ENCODE data around the gene CYB5A. TPM values are rescaled to one million over a fixed set of nuclear protein-coding genes. Genes with fewer than 3 reads are reported as not detected.
A peak's percentile ranks its signal among the peaks of the same experiment; 100 is the strongest.

Gene CYB5A
- total RNA-seq, 1 experiment from 2014 or later = 143 TPM

GRCh38 chr18:74284191-74284979 is 7.4 kb downstream of the CYB5A start:
- no TSS peak for BruUV-seq (replicated peaks)
- intact Hi-C loops (cut with micrococcal nuclease; ENCODE audit: unreplicated experiment) = no loop called here
- peaks cover 76% of the 10 kb centered on the region for H3K4me1 Mint-ChIP-seq (ENCODE audit: low read depth, unreplicated experiment)
- no peak for TF ChIP-seq CTCF (IDR thresholded peaks at IDR 0.05; ENCODE audit: unreplicated experiment)
- peaks cover 19% of the 10 kb centered on the region for H3K36me3 Mint-ChIP-seq (ENCODE audit: insufficient read depth, unreplicated experiment)
- no peak overlapping the region for H3K4me3 Mint-ChIP-seq (ENCODE audit: low read depth, unreplicated experiment)
- no peak overlapping the region for H3K27ac Mint-ChIP-seq (ENCODE audit: unreplicated experiment)
- H3K9me3 Mint-ChIP-seq (ENCODE audit: low read depth, unreplicated experiment) = no peaks in the 10 kb centered on the region
- DNase-seq = no peak
- CTCF ChIA-PET = interaction anchor here (0.7 to 1.3 kb wide), 4 partner anchors 25 to 580 kb away, joined by 3 to 4 read pairs (median 3); no protein-coding TSS in a partner anchor
- no peaks in the 10 kb centered on the region for H3K27me3 Mint-ChIP-seq (ENCODE audit: unreplicated experiment)

DNA sequence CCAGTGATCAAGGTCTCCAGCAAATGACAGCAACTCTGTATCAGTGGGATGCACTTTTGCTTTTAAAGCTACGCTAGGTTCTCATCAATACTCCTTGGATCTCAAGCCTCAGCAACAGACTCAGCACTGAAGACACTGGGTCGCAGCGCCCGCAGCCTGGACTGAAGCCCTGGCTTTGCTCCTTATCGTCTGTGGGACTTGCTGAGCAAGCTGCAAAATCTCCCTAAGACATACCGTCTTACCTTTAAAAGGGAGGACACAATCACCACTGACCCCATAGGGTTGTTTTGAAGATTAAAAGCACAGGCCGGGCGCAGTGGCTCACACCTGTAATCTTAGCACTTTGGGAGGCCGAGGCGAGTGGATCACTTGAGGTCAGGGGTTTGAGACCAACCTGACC is 8.1 kb downstream of the CYB5A start:
- DNase-seq = no peak
- no TSS peak for BruUV-seq (replicated peaks)
- Mint-ChIP-seq H3K27me3 (ENCODE audit: unreplicated experiment) (no peaks in the 10 kb centered on the region), H3K36me3 (ENCODE audit: insufficient read depth, unreplicated experiment) (peaks cover 19% of the 10 kb centered on the region), H3K4me1 (ENCODE audit: low read depth, unreplicated experiment) (peaks cover 69% of the 10 kb centered on the region), H3K27ac (ENCODE audit: unreplicated experiment) (peak overlapping the region; percentile 74), H3K4me3 (ENCODE audit: low read depth, unreplicated experiment) (peak overlapping the region; percentile 66), H3K9me3 (ENCODE audit: low read depth, unreplicated experiment) (no peaks in the 10 kb centered on the region)
- intact Hi-C loops (cut with micrococcal nuclease; ENCODE audit: unreplicated experiment) = no loop called here
- TF ChIP-seq CTCF (IDR thresholded peaks at IDR 0.05; ENCODE audit: unreplicated experiment) = no peak
- CTCF ChIA-PET = interaction anchor here (0.7 to 1.1 kb wide), 2 partner anchors 24 to 49 kb away, joined by 3 read pairs; no protein-coding TSS in a partner anchor

DNA sequence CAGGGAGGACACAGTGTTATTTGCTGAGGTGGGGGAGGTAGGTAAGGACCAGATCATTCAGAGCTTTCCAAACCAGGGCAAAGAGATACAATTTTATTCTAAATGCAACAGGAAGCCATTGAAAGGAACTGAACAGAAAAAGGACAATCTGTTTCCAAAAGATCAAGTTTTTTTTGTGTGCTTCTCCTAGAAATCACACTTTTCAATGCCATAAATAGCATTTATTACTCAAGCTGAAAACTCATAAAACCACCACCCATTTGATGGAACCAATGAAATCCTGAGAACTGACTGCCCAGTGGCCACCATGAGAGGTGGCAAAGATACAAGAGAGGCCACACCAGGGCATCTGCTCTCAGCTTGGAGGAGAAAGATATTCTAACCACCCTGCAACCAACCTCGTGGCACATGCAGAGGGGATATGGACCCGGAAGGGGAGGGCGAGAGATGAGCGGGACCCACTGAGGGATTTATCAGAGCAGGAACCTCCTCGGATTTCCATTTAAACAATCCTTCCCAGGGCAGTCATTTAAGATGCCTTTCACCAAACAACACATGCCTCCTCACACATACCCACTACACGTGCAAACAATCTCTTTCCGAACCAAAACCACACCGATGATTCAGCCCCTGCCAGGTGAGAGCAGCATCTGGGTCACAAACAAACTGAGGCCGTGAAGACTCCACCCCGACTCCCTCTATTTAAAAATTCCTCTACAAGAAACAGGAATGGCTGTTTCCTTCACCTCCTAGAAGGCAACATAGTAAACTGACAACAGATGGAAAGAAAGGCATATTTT is 8.8 kb downstream of the CYB5A start:
- CTCF ChIA-PET = no interaction called here
- no TSS peak for BruUV-seq (replicated peaks)

More for the DNA sequence above, 8.8 kb downstream of the CYB5A start:
- TF ChIP-seq CTCF (IDR thresholded peaks at IDR 0.05; ENCODE audit: unreplicated experiment) = no peak
- H3K4me1 Mint-ChIP-seq (ENCODE audit: low read depth, unreplicated experiment) = peaks cover 62% of the 10 kb centered on the region
- H3K27me3 Mint-ChIP-seq (ENCODE audit: unreplicated experiment) = no peaks in the 10 kb centered on the region
- H3K9me3 Mint-ChIP-seq (ENCODE audit: low read depth, unreplicated experiment) = no peaks in the 10 kb centered on the region
- intact Hi-C loops (cut with micrococcal nuclease; ENCODE audit: unreplicated experiment) = no loop called here
- H3K36me3 Mint-ChIP-seq (ENCODE audit: insufficient read depth, unreplicated experiment) = peaks cover 19% of the 10 kb centered on the region
- H3K27ac Mint-ChIP-seq (ENCODE audit: unreplicated experiment) = peak overlapping the region; percentile 74
- peak overlapping the region; percentile 66 for H3K4me3 Mint-ChIP-seq (ENCODE audit: low read depth, unreplicated experiment)
- DNase-seq = no peak
